HEK293 (cell line): ENCODE data around the gene TRPV2.
A peak's percentile ranks its signal among the peaks of the same experiment; 100 is the strongest.

Experiments
- CTCF ChIA-PET: fragments of 350-600 bp; formaldehyde crosslinking; extraction: SDS; loops from one replicate; lab custom pipeline; 2021; ENCODE audit warnings: antibody characterized with exemption; lab: Yijun Ruan, JAX
- POLR2A ChIA-PET: fragments of 300-600 bp; formaldehyde crosslinking; extraction: SDS; loops from one replicate; lab custom pipeline; 2020; ENCODE audit warnings: antibody characterized with exemption, inconsistent platforms; lab: Yijun Ruan, JAX
- H3K27ac ChIP-seq: fragments of 200-500 bp; sonication (Bioruptor generic); 2 replicates; pipeline ENCODE4 v1.5.1; 2014; ENCODE audit warnings: low read depth, low read length, control low read depth, inconsistent platforms; ENCODE audit errors: extremely low read depth
- H3K36me3 ChIP-seq, 2 experiments: fragments of 200-500 bp in 1 of 2; sonication (Bioruptor generic) in 1 of 2; 1 replicate in 1 of 2; 2 replicates in 1 of 2; pipeline ENCODE4 v1.5.1; 2014 to 2017; ENCODE audit warnings: inconsistent platforms in 2 of 2, low read length in 2 of 2; ENCODE audit not compliant: control insufficient read depth in 2 of 2, insufficient read depth in 1 of 2
- H3K4me1 ChIP-seq: fragments of 200-500 bp; sonication (Bioruptor generic); 2 replicates; pipeline ENCODE4 v1.5.1; 2014; ENCODE audit warnings: mild to moderate bottlenecking, low read length, inconsistent platforms; ENCODE audit not compliant: control insufficient read depth, insufficient read depth
- H3K4me3 ChIP-seq: 2 replicates; pipeline ENCODE4 v1.5.1; 2011; ENCODE audit warnings: low read depth, mild to moderate bottlenecking, control low read depth, low read length, moderate library complexity
- H3K9me3 ChIP-seq: fragments of 200-500 bp; sonication (Bioruptor generic); 2 replicates; pipeline ENCODE4 v1.5.1; 2014; ENCODE audit warnings: low read depth, low read length, inconsistent platforms; ENCODE audit not compliant: control insufficient read depth, insufficient read depth
- CTCF ChIP-seq: fragments of 450-650 bp; formaldehyde crosslinking; IDR thresholded peaks from 2 replicates; pipeline ENCODE4 v1.5.1; 2016; ENCODE audit warnings: missing biosample characterization, missing genetic modification characterization
- KLF1 ChIP-seq: fragments of 450-650 bp; formaldehyde crosslinking; IDR thresholded peaks from 2 replicates; pipeline ENCODE4 v1.5.1; 2016; ENCODE audit warnings: missing biosample characterization, missing genetic modification characterization
- KLF8 ChIP-seq: fragments of 450-650 bp; formaldehyde crosslinking; IDR thresholded peaks from 2 replicates; pipeline ENCODE4 v1.5.1; 2016; ENCODE audit warnings: missing biosample characterization, missing genetic modification characterization
- OSR2 ChIP-seq: fragments of 450-650 bp; formaldehyde crosslinking; IDR thresholded peaks from 2 replicates; pipeline ENCODE4 v1.5.1; 2016; ENCODE audit warnings: missing biosample characterization, missing genetic modification characterization
- PBX3 ChIP-seq: sonication (generic); formaldehyde crosslinking; IDR thresholded peaks from 2 replicates; pipeline ENCODE4 v1.8.1; 2022; ENCODE audit warnings: mild to moderate bottlenecking, moderate library complexity, missing genetic modification reagents
- PRDM6 ChIP-seq: fragments of 450-650 bp; formaldehyde crosslinking; IDR thresholded peaks from 2 replicates; pipeline ENCODE4 v1.5.1; 2017; ENCODE audit warnings: missing biosample characterization, missing genetic modification characterization
- SALL2 ChIP-seq: fragments of 450-650 bp; formaldehyde crosslinking; IDR thresholded peaks from 2 replicates; pipeline ENCODE4 v1.5.0; 2017; ENCODE audit warnings: missing biosample characterization, mild to moderate bottlenecking, missing genetic modification characterization, borderline replicate concordance
- SCRT2 ChIP-seq: fragments of 450-650 bp; formaldehyde crosslinking; IDR thresholded peaks from 2 replicates; pipeline ENCODE4 v1.5.1; 2016; ENCODE audit warnings: missing biosample characterization, missing genetic modification characterization
- SETDB1 ChIP-seq: IDR thresholded peaks from one replicate; pipeline ENCODE4 v1.6.1; 2017; ENCODE audit warnings: mild to moderate bottlenecking, low read length, moderate library complexity, mixed read lengths; ENCODE audit not compliant: insufficient read length
- YY1 ChIP-seq: fragments of 450-650 bp; formaldehyde crosslinking; IDR thresholded peaks from 2 replicates; pipeline ENCODE4 v1.5.1; 2018; ENCODE audit warnings: missing biosample characterization, missing genetic modification characterization
- ZBTB17 ChIP-seq: fragments of 450-650 bp; formaldehyde crosslinking; IDR thresholded peaks from 2 replicates; pipeline ENCODE4 v1.5.1; 2016; ENCODE audit warnings: missing biosample characterization, missing genetic modification characterization
- ZBTB20 ChIP-seq: fragments of 450-650 bp; formaldehyde crosslinking; IDR thresholded peaks from 2 replicates; pipeline ENCODE4 v1.5.1; 2016; ENCODE audit warnings: missing biosample characterization, missing genetic modification characterization
- ZNF157 ChIP-seq: fragments of 450-650 bp; formaldehyde crosslinking; IDR thresholded peaks from 2 replicates; pipeline ENCODE4 v1.5.1; 2016; ENCODE audit warnings: missing biosample characterization, missing genetic modification characterization
- ZNF16 ChIP-seq: fragments of 450-650 bp; formaldehyde crosslinking; IDR thresholded peaks from 2 replicates; pipeline ENCODE4 v1.5.1; 2016; ENCODE audit warnings: low read depth, missing biosample characterization, missing genetic modification characterization
- ZNF248 ChIP-seq: fragments of 450-650 bp; formaldehyde crosslinking; IDR thresholded peaks from 2 replicates; pipeline ENCODE4 v1.5.1; 2017; ENCODE audit warnings: missing biosample characterization, missing genetic modification characterization
- ZNF302 ChIP-seq: fragments of 450-650 bp; formaldehyde crosslinking; IDR thresholded peaks from 2 replicates; pipeline ENCODE4 v1.5.1; 2016; ENCODE audit warnings: missing biosample characterization, missing genetic modification characterization, low read depth
- ZNF423 ChIP-seq: fragments of 450-650 bp; formaldehyde crosslinking; IDR thresholded peaks from 2 replicates; pipeline ENCODE4 v1.5.1; 2016; ENCODE audit warnings: missing biosample characterization, missing genetic modification characterization
- ZNF449 ChIP-seq: fragments of 450-650 bp; formaldehyde crosslinking; IDR thresholded peaks from 2 replicates; pipeline ENCODE4 v1.5.1; 2017; ENCODE audit warnings: missing biosample characterization, mild to moderate bottlenecking, missing genetic modification characterization, moderate library complexity
- ZNF555 ChIP-seq: fragments of 450-650 bp; formaldehyde crosslinking; conservative IDR thresholded peaks from 2 replicates; pipeline ENCODE4 v1.5.1; 2017; ENCODE audit warnings: missing biosample characterization, mild to moderate bottlenecking, missing genetic modification characterization, inconsistent platforms
- ZNF560 ChIP-seq: fragments of 450-650 bp; formaldehyde crosslinking; IDR thresholded peaks from 2 replicates; pipeline ENCODE4 v1.5.1; 2017; ENCODE audit warnings: missing biosample characterization, missing genetic modification characterization, borderline replicate concordance
- ZNF654 ChIP-seq: fragments of 450-650 bp; formaldehyde crosslinking; IDR thresholded peaks from 2 replicates; pipeline ENCODE4 v1.5.1; 2016; ENCODE audit warnings: low read depth, missing biosample characterization, missing genetic modification characterization
- ZSCAN5A ChIP-seq: fragments of 450-650 bp; formaldehyde crosslinking; IDR thresholded peaks from 2 replicates; pipeline ENCODE4 v1.5.1; 2016; ENCODE audit warnings: missing biosample characterization, missing genetic modification characterization

The TRPV2 gene

GRCh38 chr17:16377941-16378341, 37.4 kb upstream of the TRPV2 start:
- no peak overlapping the region for H3K27ac ChIP-seq
- POLR2A ChIA-PET = interaction anchor here (0.6 to 2.8 kb wide), 3 partner anchors 14 to 61 kb away, joined by 3 to 10 read pairs (median 4); no protein-coding TSS in a partner anchor

GRCh38 chr17:16378636-16379282, 36.6 kb upstream of the TRPV2 start:
- TF ChIP-seq ZNF157 (no peak), KLF1 (tag by site-specific recombination) (peak; percentile 59), SCRT2 (tag by site-specific recombination) (peak; percentile 75), KLF8 (tag by site-specific recombination) (no peak)
- Histone ChIP-seq H3K9me3 (no peaks in the 10 kb centered on the region), H3K36me3 (peaks cover 11 to 26% of the 10 kb centered on the region in 2 experiments), H3K4me1 (peaks cover 10% of the 10 kb centered on the region; the same call in 1 of the 2 replicates), H3K4me3 (no peak overlapping the region), H3K27ac (no peak overlapping the region)
- CTCF ChIA-PET = interaction anchor here (1.0 to 9.7 kb wide), 2 partner anchors 15 to 26 kb away, joined by 6 to 93 read pairs; partner anchors contain the start of gene CENPV
- POLR2A ChIA-PET = interaction anchor here (0.5 to 2.8 kb wide), 3 partner anchors 15 to 60 kb away, joined by 4 to 10 read pairs (median 7); no protein-coding TSS in a partner anchor

More at GRCh38 chr17:16377941-16378341, 37.4 kb upstream of the TRPV2 start:
- TF ChIP-seq PRDM6 (tag by site-specific recombination) (0 out of 2 replicates have a peak, but pooled peaks have one; percentile 17), ZBTB20 (tag by site-specific recombination) (peak; percentile 95), ZBTB17 (tag by site-specific recombination) (peak; percentile 74), ZNF449 (tag by site-specific recombination) (no peak), YY1 (tag by site-specific recombination) (no peak), ZNF302 (tag by site-specific recombination) (no peak)
- Histone ChIP-seq H3K4me1 (peaks cover 7% of the 10 kb centered on the region; the same call in 1 of the 2 replicates), H3K4me3 (no peak overlapping the region), H3K9me3 (no peaks in the 10 kb centered on the region), H3K36me3 (peaks cover 3 to 18% of the 10 kb centered on the region in 2 experiments; a peak in 2 of 3 replicates)
- CTCF ChIA-PET = interaction anchor here (9.7 kb wide), 1 partner anchor 14 kb away, joined by 93 read pairs; no protein-coding TSS in a partner anchor

GRCh38 chr17:16379654-16380053, 35.7 kb upstream of the TRPV2 start:
- H3K4me3 ChIP-seq = no peak overlapping the region
- H3K9me3 ChIP-seq = no peaks in the 10 kb centered on the region
- ChIA-PET CTCF (interaction anchor here (9.7 kb wide), 1 partner anchor 16 kb away, joined by 93 read pairs; no protein-coding TSS in a partner anchor), POLR2A (interaction anchor here (1.3 to 2.5 kb wide), 4 partner anchors 10 to 63 kb away, joined by 6 to 83 read pairs (median 32); no protein-coding TSS in a partner anchor)
- H3K27ac ChIP-seq = no peak overlapping the region
- H3K36me3 ChIP-seq = peaks cover 12 to 33% of the 10 kb centered on the region in 2 experiments
- peaks cover 10% of the 10 kb centered on the region; the same call in 1 of the 2 replicates for H3K4me1 ChIP-seq
- TF ChIP-seq PBX3 = no peak
- no peak for TF ChIP-seq ZNF560 (tag by site-specific recombination)
- TF ChIP-seq SETDB1 = no peak
- no peak for TF ChIP-seq ZSCAN5A (tag by site-specific recombination)
- TF ChIP-seq ZNF423 (tag by site-specific recombination) = no peak
- TF ChIP-seq OSR2 = no peak
- TF ChIP-seq ZNF654 (tag by site-specific recombination) = no peak
- no peak for TF ChIP-seq ZNF16
- no peak for TF ChIP-seq ZNF248
- no peak for TF ChIP-seq SALL2 (tag by site-specific recombination)
- TF ChIP-seq ZNF555 = no peak
- no peak for TF ChIP-seq CTCF (tag by site-specific recombination)
